ENCODE data around the gene YTHDF2. TPM values are rescaled to one million over a fixed set of nuclear protein-coding genes. Genes with fewer than 3 reads are reported as not detected.
A peak's percentile ranks its signal among the peaks of the same experiment; 100 is the strongest.

YTHDF2 gene
- total RNA-seq, 1 experiment from 2014 or later = 55.0 TPM

DNA sequence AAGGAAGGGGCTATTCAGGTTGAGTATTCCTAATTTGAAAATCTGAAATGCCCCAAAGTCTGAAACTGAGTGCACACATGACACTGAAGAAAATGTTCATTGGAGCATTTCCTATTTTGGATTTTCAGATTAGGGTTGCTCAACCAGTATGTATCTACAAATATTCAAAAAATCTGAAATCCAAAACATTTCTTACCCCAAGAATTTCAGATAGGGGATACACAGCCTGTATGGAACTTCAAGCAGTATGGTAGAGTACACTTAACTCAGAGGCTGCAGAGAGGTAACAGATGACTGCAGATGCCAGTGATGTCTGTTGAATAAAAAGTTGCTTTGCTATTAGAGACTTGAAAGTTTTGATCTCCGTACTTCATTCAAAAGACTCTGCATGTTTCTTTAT, 19.0 kb downstream of the YTHDF2 start:
- Histone ChIP-seq H3K4me3 (ENCODE audit: low read length) (no peak overlapping the region), H3K9me3 (ENCODE audit: low read length) (no peaks in the 10 kb centered on the region), H3K9ac (ENCODE audit: low read length) (no peak overlapping the region), H3F3A (ENCODE audit: low read length, unreplicated experiment) (no peaks in the 10 kb centered on the region), H3K4me2 (ENCODE audit: low read length) (no peak overlapping the region), H2AFZ (ENCODE audit: low read length) (no peak overlapping the region), H3K4me1 (ENCODE audit: insufficient read depth, low read length) (peaks cover 14% of the 10 kb centered on the region), H3K27me3 (ENCODE audit: low read length) (no peaks in the 10 kb centered on the region), H3K9me2 (replicated peaks; ENCODE audit: low read length) (no peaks in the 10 kb centered on the region), H3K79me2 (ENCODE audit: low read length) (peaks cover 100% of the 10 kb centered on the region), H3K36me3 (ENCODE audit: low read depth, low read length) (peaks cover 43% of the 10 kb centered on the region), H3K27ac (ENCODE audit: low read length) (no peak overlapping the region), H4K20me1 (ENCODE audit: low read length) (peaks cover 89% of the 10 kb centered on the region)
- POLR2A ChIA-PET (ENCODE audit: unreplicated experiment) = interaction anchor here (0.5 kb wide), 1 partner anchor 8 kb away, joined by 3 read pairs; no protein-coding TSS in a partner anchor
- intact Hi-C loops (cut with micrococcal nuclease) = no loop called here
- no peak for TF ChIP-seq EZH2 (IDR thresholded peaks at IDR 0.05; ENCODE audit: low read length, unreplicated experiment)
- BruUV-seq (replicated peaks) = no TSS peak
- DNase-seq (no peak), ATAC-seq (no peak)
- CTCF ChIA-PET = interaction anchor here (0.7 kb wide), 1 partner anchor 121 kb away, joined by 3 read pairs; no protein-coding TSS in a partner anchor

DNA sequence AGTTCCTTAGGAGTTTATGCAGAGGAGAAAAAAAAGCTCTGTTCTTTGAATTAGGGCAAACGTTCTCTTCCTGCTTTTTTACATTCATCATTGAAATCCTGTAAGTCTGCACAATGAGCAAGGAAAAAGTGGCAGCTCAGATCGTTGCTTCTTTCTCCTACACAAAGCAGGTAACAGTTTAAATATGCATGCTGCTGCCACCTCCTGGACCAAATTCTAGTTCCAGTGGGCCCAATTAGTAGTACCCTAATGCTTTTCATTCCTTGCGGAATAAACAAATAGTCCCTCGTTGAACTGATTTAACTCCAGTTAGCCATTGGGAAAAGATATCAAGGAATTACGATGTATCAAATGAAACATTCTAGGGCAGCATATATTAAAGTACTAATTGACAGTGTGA, 20.1 kb downstream of the YTHDF2 start:
- Histone ChIP-seq H4K20me1 (ENCODE audit: low read length) (peaks cover 87% of the 10 kb centered on the region), H3K4me2 (ENCODE audit: low read length) (no peak overlapping the region), H3K9ac (ENCODE audit: low read length) (no peak overlapping the region), H3K4me1 (ENCODE audit: insufficient read depth, low read length) (peaks cover 3% of the 10 kb centered on the region; the same call in 1 of the 2 replicates), H3K79me2 (ENCODE audit: low read length) (peaks cover 100% of the 10 kb centered on the region), H3K4me3 (ENCODE audit: low read length) (no peak overlapping the region), H3K9me2 (replicated peaks; ENCODE audit: low read length) (no peaks in the 10 kb centered on the region), H2AFZ (ENCODE audit: low read length) (no peak overlapping the region), H3F3A (ENCODE audit: low read length, unreplicated experiment) (no peaks in the 10 kb centered on the region), H3K9me3 (ENCODE audit: low read length) (no peaks in the 10 kb centered on the region), H3K27me3 (ENCODE audit: low read length) (no peaks in the 10 kb centered on the region), H3K27ac (ENCODE audit: low read length) (no peak overlapping the region), H3K36me3 (ENCODE audit: low read depth, low read length) (peaks cover 39% of the 10 kb centered on the region)
- peak; percentile 15 for DNase-seq
- CTCF ChIA-PET = interaction anchor here (0.6 to 0.9 kb wide), 2 partner anchors 20 to 281 kb away, joined by 4 to 29 read pairs; partner anchors contain the start of gene YTHDF2
- BruUV-seq (replicated peaks) = no TSS peak
- peak; percentile 67 for ATAC-seq
- intact Hi-C loops (cut with micrococcal nuclease) = no loop called here
- no peak for TF ChIP-seq EZH2phosphoT487 (IDR thresholded peaks at IDR 0.05; ENCODE audit: borderline replicate concordance, low read length)
- TF ChIP-seq, protein P1, sequence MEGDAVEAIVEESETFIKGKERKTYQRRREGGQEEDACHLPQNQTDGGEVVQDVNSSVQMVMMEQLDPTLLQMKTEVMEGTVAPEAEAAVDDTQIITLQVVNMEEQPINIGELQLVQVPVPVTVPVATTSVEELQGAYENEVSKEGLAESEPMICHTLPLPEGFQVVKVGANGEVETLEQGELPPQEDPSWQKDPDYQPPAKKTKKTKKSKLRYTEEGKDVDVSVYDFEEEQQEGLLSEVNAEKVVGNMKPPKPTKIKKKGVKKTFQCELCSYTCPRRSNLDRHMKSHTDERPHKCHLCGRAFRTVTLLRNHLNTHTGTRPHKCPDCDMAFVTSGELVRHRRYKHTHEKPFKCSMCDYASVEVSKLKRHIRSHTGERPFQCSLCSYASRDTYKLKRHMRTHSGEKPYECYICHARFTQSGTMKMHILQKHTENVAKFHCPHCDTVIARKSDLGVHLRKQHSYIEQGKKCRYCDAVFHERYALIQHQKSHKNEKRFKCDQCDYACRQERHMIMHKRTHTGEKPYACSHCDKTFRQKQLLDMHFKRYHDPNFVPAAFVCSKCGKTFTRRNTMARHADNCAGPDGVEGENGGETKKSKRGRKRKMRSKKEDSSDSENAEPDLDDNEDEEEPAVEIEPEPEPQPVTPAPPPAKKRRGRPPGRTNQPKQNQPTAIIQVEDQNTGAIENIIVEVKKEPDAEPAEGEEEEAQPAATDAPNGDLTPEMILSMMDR (conservative IDR thresholded peaks at IDR 0.05; ENCODE audit: low read depth, low read length) = peak; percentile 56
- POLR2A ChIA-PET (ENCODE audit: unreplicated experiment) = no interaction called here

DNA sequence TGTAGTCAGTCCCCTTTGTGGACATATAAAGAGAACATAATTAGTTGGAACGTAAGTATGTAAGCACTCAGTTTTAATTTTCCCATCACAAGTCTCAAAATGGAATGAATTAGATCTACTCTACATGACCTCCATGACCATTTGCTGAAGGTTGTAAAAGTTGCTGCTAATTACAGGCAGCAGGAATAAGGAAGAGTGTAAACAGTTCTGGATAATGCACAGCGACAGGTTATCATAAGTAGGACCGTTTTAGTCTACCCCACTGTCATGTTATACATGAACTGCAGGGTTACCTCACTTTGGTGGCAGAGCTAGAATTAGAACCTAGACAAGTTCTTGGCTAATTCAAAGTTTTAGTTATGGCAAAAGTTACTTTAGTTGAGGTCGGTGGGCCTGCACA, 21.7 kb downstream of the YTHDF2 start:
- Histone ChIP-seq H3K27ac (ENCODE audit: low read length) (no peak overlapping the region), H3K9me2 (replicated peaks; ENCODE audit: low read length) (no peaks in the 10 kb centered on the region), H3K27me3 (ENCODE audit: low read length) (no peaks in the 10 kb centered on the region), H3K36me3 (ENCODE audit: low read depth, low read length) (peaks cover 36% of the 10 kb centered on the region), H3K9me3 (ENCODE audit: low read length) (no peaks in the 10 kb centered on the region), H3K4me3 (ENCODE audit: low read length) (no peak overlapping the region), H2AFZ (ENCODE audit: low read length) (no peak overlapping the region), H3K4me2 (ENCODE audit: low read length) (no peak overlapping the region), H3K4me1 (ENCODE audit: insufficient read depth, low read length) (no peaks in the 10 kb centered on the region), H3F3A (ENCODE audit: low read length, unreplicated experiment) (no peaks in the 10 kb centered on the region), H4K20me1 (ENCODE audit: low read length) (peaks cover 78% of the 10 kb centered on the region), H3K9ac (ENCODE audit: low read length) (no peak overlapping the region), H3K79me2 (ENCODE audit: low read length) (peaks cover 100% of the 10 kb centered on the region)
- ATAC-seq (no peak), DNase-seq (no peak)
- intact Hi-C loops (cut with micrococcal nuclease) = no loop called here
- ChIA-PET POLR2A (ENCODE audit: unreplicated experiment) (no interaction called here), CTCF (no interaction called here)
- TF ChIP-seq EZH2 (IDR thresholded peaks at IDR 0.05; ENCODE audit: low read length, unreplicated experiment) = no peak
- TF ChIP-seq, protein P1 (conservative IDR thresholded peaks at IDR 0.05; ENCODE audit: low read depth, low read length) = no peak
- no peak for TF ChIP-seq EZH2phosphoT487 (IDR thresholded peaks at IDR 0.05; ENCODE audit: borderline replicate concordance, low read length)
- no TSS peak for BruUV-seq (replicated peaks)

Measured in PC-3 (cell line).